Tibial nerve (tissue), 4 donors: ENCODE data around the gene RIN3.

Source experiments
- EP300 ChIP-seq, 2 donors: sonication (generic); formaldehyde crosslinking; IDR thresholded peaks; one replicate each; pipeline ENCODE4 v1.6.1; 2017; ENCODE audit warnings: antibody characterized with exemption in 2 of 2, mild to moderate bottlenecking in 1 of 2
- POLR2A ChIP-seq, 2 donors: fragments of 450-650 bp; IDR thresholded peaks; one replicate each; pipeline ENCODE4 v1.6.1; 2017; ENCODE audit warnings: antibody characterized with exemption in 2 of 2, mild to moderate bottlenecking in 2 of 2, moderate library complexity in 2 of 2
- TF ChIP-seq, protein P1 (sequence below), 5 experiments: fragments of 200-600 bp in 3 of 5; fragments of 450-650 bp in 2 of 5; sonication (generic) in 3 of 5; IDR thresholded peaks; one replicate each; pipeline ENCODE4 v1.5.1; 2016 to 2019; ENCODE audit warnings: antibody characterized with exemption in 5 of 5, mild to moderate bottlenecking in 3 of 5, moderate library complexity in 2 of 5

DNA sequence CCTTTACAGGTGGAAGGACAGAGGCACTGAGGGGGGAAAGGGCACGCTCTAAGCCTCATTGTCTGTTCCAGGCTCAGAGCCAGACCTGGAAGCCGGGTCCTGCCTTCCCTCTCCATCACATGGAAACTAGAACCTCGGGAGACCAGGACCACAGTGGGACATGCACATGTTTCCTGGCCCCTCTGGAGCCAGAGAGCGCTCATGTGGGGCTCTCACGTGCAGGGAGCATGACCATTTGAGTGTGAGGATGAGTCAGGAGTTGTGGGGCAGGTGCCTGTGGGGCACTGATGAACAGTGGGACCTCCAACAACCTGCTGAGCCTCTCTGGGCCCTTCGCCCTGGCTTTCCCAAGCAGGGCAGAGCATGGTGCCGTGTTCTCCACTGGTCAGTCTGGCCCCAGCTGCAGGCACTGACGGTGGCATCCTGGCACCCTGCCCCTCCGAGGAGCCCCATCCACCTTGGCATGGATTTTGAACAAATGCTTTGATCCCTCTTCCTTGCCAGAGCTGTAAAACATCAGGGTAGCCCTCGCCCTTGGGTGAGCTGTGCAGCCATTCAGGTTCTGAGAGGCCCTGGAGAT, 100.2 kb downstream of the RIN3 start:
- TF ChIP-seq, protein P1, sequence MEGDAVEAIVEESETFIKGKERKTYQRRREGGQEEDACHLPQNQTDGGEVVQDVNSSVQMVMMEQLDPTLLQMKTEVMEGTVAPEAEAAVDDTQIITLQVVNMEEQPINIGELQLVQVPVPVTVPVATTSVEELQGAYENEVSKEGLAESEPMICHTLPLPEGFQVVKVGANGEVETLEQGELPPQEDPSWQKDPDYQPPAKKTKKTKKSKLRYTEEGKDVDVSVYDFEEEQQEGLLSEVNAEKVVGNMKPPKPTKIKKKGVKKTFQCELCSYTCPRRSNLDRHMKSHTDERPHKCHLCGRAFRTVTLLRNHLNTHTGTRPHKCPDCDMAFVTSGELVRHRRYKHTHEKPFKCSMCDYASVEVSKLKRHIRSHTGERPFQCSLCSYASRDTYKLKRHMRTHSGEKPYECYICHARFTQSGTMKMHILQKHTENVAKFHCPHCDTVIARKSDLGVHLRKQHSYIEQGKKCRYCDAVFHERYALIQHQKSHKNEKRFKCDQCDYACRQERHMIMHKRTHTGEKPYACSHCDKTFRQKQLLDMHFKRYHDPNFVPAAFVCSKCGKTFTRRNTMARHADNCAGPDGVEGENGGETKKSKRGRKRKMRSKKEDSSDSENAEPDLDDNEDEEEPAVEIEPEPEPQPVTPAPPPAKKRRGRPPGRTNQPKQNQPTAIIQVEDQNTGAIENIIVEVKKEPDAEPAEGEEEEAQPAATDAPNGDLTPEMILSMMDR (IDR thresholded peaks at IDR 0.05) = no peak
- TF ChIP-seq POLR2A (IDR thresholded peaks at IDR 0.05) (no peak), EP300 (IDR thresholded peaks at IDR 0.05) (no peak)
